PC-9 (cell line): ENCODE results near the gene SMG6. TPM values are rescaled to one million over a fixed set of nuclear protein-coding genes. Genes with fewer than 3 reads are reported as not detected.
A peak's percentile ranks its signal among the peaks of the same experiment; 100 is the strongest.

Experiments used
- BruUV-seq: library from RNA; stranded (reverse); fragments of 400-500 nt; replicated peaks from 2 replicates; lab custom pipeline; 2021; lab: Mats Ljungman, UMichigan
- CTCF ChIA-PET: fragments of 300-600 bp; sonication (Branson Sonifier 250); formaldehyde crosslinking; loops from one replicate; lab custom pipeline; 2022; ENCODE audit warnings: antibody characterized with exemption; lab: Charles Lee
- POLR2A ChIA-PET: fragments of 300-600 bp; sonication (Branson Sonifier 250); formaldehyde crosslinking; loops from one replicate; lab custom pipeline; 2022; ENCODE audit warnings: antibody characterized with exemption; ENCODE audit not compliant: unreplicated experiment; lab: Charles Lee
- DNase-seq, 2 experiments: peaks; one replicate each; pipeline versions ENCODE4 v3.0.0 to v3.0.0-alpha.2; 2015 to 2022; ENCODE audit warnings: mixed read lengths in 1 of 2
- H2AFZ ChIP-seq: fragments of 200-600 bp; sonication (generic); 2 replicates; pipeline ENCODE4 v1.8.1; 2017; ENCODE audit warnings: antibody characterized with exemption
- H3F3A ChIP-seq: fragments of 200-600 bp; sonication (generic); 2 replicates; pipeline ENCODE4 v1.8.1; 2017; ENCODE audit warnings: antibody characterized with exemption, mild to moderate bottlenecking, low read depth; ENCODE audit not compliant: insufficient read depth
- H3K27ac ChIP-seq: fragments of 200-600 bp; sonication (generic); 2 replicates; pipeline ENCODE4 v1.6.1; 2016; ENCODE audit warnings: mixed run types
- H3K27me3 ChIP-seq: fragments of 200-600 bp; sonication (generic); 2 replicates; pipeline ENCODE4 v1.6.1; 2016; ENCODE audit warnings: low read depth, mixed run types; ENCODE audit not compliant: insufficient read depth
- H3K36me3 ChIP-seq: fragments of 200-600 bp; sonication (generic); 2 replicates; pipeline ENCODE4 v1.6.1; 2016; ENCODE audit warnings: low read depth, mixed run types
- H3K4me1 ChIP-seq: fragments of 200-600 bp; sonication (generic); replicated peaks from 2 replicates; pipeline ENCODE4 v1.6.1; 2016; ENCODE audit warnings: mixed run types; ENCODE audit not compliant: insufficient read depth
- H3K4me2 ChIP-seq: fragments of 200-600 bp; sonication (generic); 2 replicates; pipeline ENCODE4 v1.6.1; 2017; ENCODE audit warnings: mixed run types
- H3K4me3 ChIP-seq: fragments of 200-600 bp; sonication (generic); 2 replicates; pipeline ENCODE4 v1.6.1; 2016; ENCODE audit warnings: mixed run types
- H3K79me2 ChIP-seq: fragments of 200-600 bp; sonication (generic); 2 replicates; pipeline ENCODE4 v1.6.1; 2017; ENCODE audit warnings: low read depth, mixed run types
- H3K9me2 ChIP-seq: fragments of 200-600 bp; sonication (generic); 2 replicates; pipeline ENCODE4 v1.8.1; 2017; ENCODE audit warnings: mild to moderate bottlenecking; ENCODE audit not compliant: insufficient read depth
- H3K9me3 ChIP-seq: fragments of 200-600 bp; sonication (generic); 2 replicates; pipeline ENCODE4 v1.8.1; 2016; ENCODE audit warnings: low read depth; ENCODE audit not compliant: insufficient read depth
- H4K20me1 ChIP-seq: fragments of 200-600 bp; sonication (generic); 2 replicates; pipeline ENCODE4 v1.8.1; 2017; ENCODE audit not compliant: insufficient read depth
- CTCF ChIP-seq: fragments of 200-600 bp; sonication (generic); conservative IDR thresholded peaks from 2 replicates; pipeline ENCODE4 v1.6.1; 2017; ENCODE audit warnings: mixed run types, antibody characterized with exemption, mild to moderate bottlenecking, moderate library complexity
- EZH2 ChIP-seq: fragments of 200-600 bp; sonication (generic); IDR thresholded peaks from 2 replicates; pipeline ENCODE4 v1.8.0; 2017; ENCODE audit warnings: antibody characterized with exemption, low read depth
- intact Hi-C: fragments of 100-400 bp; cut with micrococcal nuclease; formaldehyde crosslinking; loops from one replicate; pipeline ENCODE4 v1.10.0; 2022; ENCODE audit not compliant: unreplicated experiment
- total RNA-seq: library from RNA; stranded (reverse); gene quantifications from 2 replicates; pipeline ENCODE4 v1.2.3, GENCODE V29; 2021

Gene SMG6
- total RNA-seq, 1 experiment from 2014 or later, result 43.1 TPM

- Histone ChIP-seq H3K36me3 (0 out of 2 replicates have a peak, but pooled peaks cover 7% of the 10 kb centered on the region), H3K4me1 (peaks cover 12% of the 10 kb centered on the region), H3K79me2 (no peaks in the 10 kb centered on the region), H3K9me3 (no peaks in the 10 kb centered on the region), H3K27ac (peak overlapping the region; percentile 42; the same call in 1 of the 2 replicates), H3K9me2 (no peaks in the 10 kb centered on the region), H2AFZ (no peak overlapping the region), H3K4me2 (no peak overlapping the region), H4K20me1 (no peaks in the 10 kb centered on the region), H3K4me3 (no peak overlapping the region), H3F3A (peaks cover 22% of the 10 kb centered on the region), H3K27me3 (no peaks in the 10 kb centered on the region)
- DNase-seq, result peak; percentile 63 to 73
- CTCF ChIA-PET, result no interaction called here
- intact Hi-C loops, result no loop called here
- POLR2A ChIA-PET, result no interaction called here
- TF ChIP-seq EZH2, result no peak
- TF ChIP-seq CTCF, result no peak
- no TSS peak for BruUV-seq
Observed at GRCh38 chr17:2239882-2240430, 63.6 kb downstream of the SMG6 start.

GRCh38 chr17:2239170-2239551 lies 64.4 kb downstream of the SMG6 start:
- POLR2A ChIA-PET, result no interaction called here
- Histone ChIP-seq H2AFZ (no peak overlapping the region), H3K27me3 (no peaks in the 10 kb centered on the region), H3K4me1 (peaks cover 12% of the 10 kb centered on the region), H3K79me2 (no peaks in the 10 kb centered on the region), H3K4me2 (no peak overlapping the region), H4K20me1 (no peaks in the 10 kb centered on the region), H3K9me3 (no peaks in the 10 kb centered on the region), H3K9me2 (no peaks in the 10 kb centered on the region), H3K36me3 (0 out of 2 replicates have a peak, but pooled peaks cover 7% of the 10 kb centered on the region), H3K27ac (no peak overlapping the region), H3K4me3 (no peak overlapping the region), H3F3A (peaks cover 22% of the 10 kb centered on the region)
- CTCF ChIA-PET, result no interaction called here
- intact Hi-C loops, result no loop called here
- no TSS peak for BruUV-seq
- no peak for DNase-seq
- TF ChIP-seq EZH2 (no peak), CTCF (no peak)

GRCh38 chr17:2238432-2239169 lies 65.0 kb downstream of the SMG6 start:
- BruUV-seq, result no TSS peak
- intact Hi-C loops, result no loop called here
- no peaks in the 10 kb centered on the region for H3K79me2 ChIP-seq
- ChIA-PET CTCF (no interaction called here), POLR2A (no interaction called here)
- no peaks in the 10 kb centered on the region for H3K9me3 ChIP-seq
- H3K27ac ChIP-seq, result no peak overlapping the region
- DNase-seq, result no peak
- peaks cover 22% of the 10 kb centered on the region for H3F3A ChIP-seq
- no peak overlapping the region for H3K4me2 ChIP-seq
- no peaks in the 10 kb centered on the region for H3K9me2 ChIP-seq
- no peak overlapping the region for H2AFZ ChIP-seq
- H3K4me3 ChIP-seq, result no peak overlapping the region
- no peaks in the 10 kb centered on the region for H4K20me1 ChIP-seq
- no peaks in the 10 kb centered on the region for H3K27me3 ChIP-seq
- 0 out of 2 replicates have a peak, but pooled peaks cover 7% of the 10 kb centered on the region for H3K36me3 ChIP-seq
- TF ChIP-seq CTCF (no peak), EZH2 (no peak)
- H3K4me1 ChIP-seq, result peaks cover 12% of the 10 kb centered on the region
